Lung (tissue), 12 donors: ENCODE results near the gene DAB1. TPM values are rescaled to one million over a fixed set of nuclear protein-coding genes. Genes with fewer than 3 reads are reported as not detected.

Source experiments
- ATAC-seq: fragments of 200-7000 bp; cut with Tn5 transposase; one replicate; pipeline ENCODE4 v1.9.1; 2020; ENCODE audit warnings: moderate number of reproducible peaks; ENCODE audit not compliant: insufficient read depth, low FRiP score
- DNase-seq, 3 donors: peaks; one replicate each; pipeline ENCODE4 v3.0.0-alpha.2; 2013 to 2017
- H3K27ac ChIP-seq, 2 donors: one replicate each; pipeline ENCODE4 v1.5.1; 2013; ENCODE audit warnings: mild to moderate bottlenecking in 2 of 2, moderate library complexity in 2 of 2, control low read depth in 1 of 2, inconsistent platforms in 1 of 2, low read depth in 1 of 2, low read length in 1 of 2
- H3K27me3 ChIP-seq, 3 donors: one replicate each; pipeline ENCODE4 v1.5.1; 2013; ENCODE audit warnings: low read length in 2 of 3; ENCODE audit not compliant: control insufficient read depth in 3 of 3, insufficient read depth in 3 of 3
- H3K36me3 ChIP-seq, 4 donors: one replicate each; pipeline ENCODE4 v1.5.1; 2013; ENCODE audit warnings: low read length in 4 of 4, mild to moderate bottlenecking in 1 of 4, moderate library complexity in 1 of 4; ENCODE audit not compliant: control insufficient read depth in 4 of 4, insufficient read depth in 4 of 4
- H3K4me1 ChIP-seq, 5 donors: one replicate each; pipeline ENCODE4 v1.5.1; 2013; ENCODE audit warnings: low read length in 5 of 5, mild to moderate bottlenecking in 2 of 5, moderate library complexity in 1 of 5; ENCODE audit not compliant: control insufficient read depth in 5 of 5, insufficient read depth in 5 of 5
- H3K4me3 ChIP-seq: one replicate; pipeline ENCODE4 v1.5.1; 2013; ENCODE audit warnings: mild to moderate bottlenecking, control low read depth, moderate library complexity
- H3K9ac ChIP-seq, 2 donors: one replicate each; pipeline ENCODE4 v1.5.1; 2013; ENCODE audit warnings: low read length in 2 of 2, control low read depth in 1 of 2; ENCODE audit not compliant: insufficient read depth in 1 of 2
- H3K9me3 ChIP-seq, 4 donors: one replicate each; pipeline ENCODE4 v1.5.1; 2013; ENCODE audit warnings: low read length in 3 of 4, mild to moderate bottlenecking in 1 of 4, moderate library complexity in 1 of 4; ENCODE audit not compliant: control insufficient read depth in 4 of 4, insufficient read depth in 3 of 4
- CTCF ChIP-seq: IDR thresholded peaks from 2 replicates; pipeline ENCODE4 v1.5.1; 2012; ENCODE audit warnings: mild to moderate bottlenecking; ENCODE audit errors: control extremely low read depth, extremely low read depth
- WGBS, 2 donors: extraction: QIAGEN DNeasy Blood & Tissue Kit; methylation state at CpG; one replicate each; pipeline ENCODE4 v1.1.7; 2013; 5-methylcytosine and 5-hydroxymethylcytosine counted together
- polyA plus RNA-seq, 2 donors: library from polyadenylated mRNA; stranded (reverse); fragments of 200-250 nt; gene quantifications; one replicate each; pipeline ENCODE4 v1.2.1, GENCODE V29; 2013
- total RNA-seq, 2 donors: library from RNA; depleted of rRNA in 1 of 2; stranded (reverse); fragments of >200 nt in 1 of 2; gene quantifications; one replicate each; pipeline ENCODE4 v1.2.1, GENCODE V29; 2014 to 2021
- donor health status: control.
- donor health status: control.
- donor health status: Bipolar disorder and iron deficiency.
- donor health status: healthy.
- donor health status: DM: yes; HTN: yes; CAD: no.

The DAB1 gene
- total and polyA plus RNA-seq, 4 donors, result 0.06 to 0.77 (median 0.10) TPM

GRCh38 chr1:57138432-57139078 lies 285.3 kb downstream of the DAB1 start:
- ATAC-seq (no peak), DNase-seq (no peak)
- H3K9ac ChIP-seq, result no peak overlapping the region
- no peaks in the 10 kb centered on the region for H3K27me3 ChIP-seq
- TF ChIP-seq CTCF, result no peak
- no peaks in the 10 kb centered on the region for H3K9me3 ChIP-seq
- H3K36me3 ChIP-seq, result no peaks in the 10 kb centered on the region
- no peak overlapping the region for H3K4me3 ChIP-seq
- WGBS, 2 donors, result 88% methylated on average over 2 of the region's 2 CpGs
- H3K27ac ChIP-seq, result no peak overlapping the region
- peaks cover 0 to under 1% (median 0%) of the 10 kb centered on the region in 5 donors for H3K4me1 ChIP-seq

GRCh38 chr1:57137980-57138379 lies 285.9 kb downstream of the DAB1 start:
- ATAC-seq (no peak), DNase-seq (no peak)
- Histone ChIP-seq H3K9me3 (no peaks in the 10 kb centered on the region), H3K27me3 (no peaks in the 10 kb centered on the region), H3K4me3 (no peak overlapping the region), H3K36me3 (no peaks in the 10 kb centered on the region), H3K4me1 (peaks cover 0 to 5% (median 0%) of the 10 kb centered on the region in 5 donors), H3K9ac (no peak overlapping the region), H3K27ac (no peak overlapping the region)
- 70 to 73% methylated on average over 2 of the region's 2 CpGs for WGBS, 2 donors
- no peak for TF ChIP-seq CTCF

DNA sequence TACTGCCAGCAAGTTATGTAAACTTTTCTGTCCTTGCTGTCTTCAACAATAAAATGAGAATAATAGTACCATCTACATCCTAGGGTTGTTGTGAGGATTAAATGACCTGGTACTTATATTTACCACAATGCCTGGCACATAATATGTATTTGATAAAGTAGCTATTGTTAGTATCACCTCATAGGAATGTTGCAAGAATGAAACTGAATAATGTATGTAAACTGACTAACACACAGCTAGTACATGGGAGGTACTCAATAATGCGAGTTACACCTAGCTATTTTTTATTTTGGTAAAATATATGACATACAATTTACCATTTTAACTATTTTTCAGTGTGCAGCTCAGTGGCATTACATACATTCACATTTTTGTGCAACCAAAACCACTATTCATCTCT lies 289.1 kb downstream of the DAB1 start:
- no peak for TF ChIP-seq CTCF
- Histone ChIP-seq H3K4me1 (peaks cover 0 to 5% (median 0%) of the 10 kb centered on the region in 5 donors), H3K9me3 (no peaks in the 10 kb centered on the region), H3K36me3 (no peaks in the 10 kb centered on the region), H3K4me3 (no peak overlapping the region), H3K27me3 (no peaks in the 10 kb centered on the region), H3K9ac (no peak overlapping the region), H3K27ac (no peak overlapping the region)
- DNase-seq (no peak), ATAC-seq (no peak)
- WGBS, 2 donors, result 94 to 96% methylated on average over 1 of the region's 1 CpG

GRCh38 chr1:57133686-57134085 lies 290.2 kb downstream of the DAB1 start:
- Histone ChIP-seq H3K36me3 (no peaks in the 10 kb centered on the region), H3K9ac (no peak overlapping the region), H3K27me3 (no peaks in the 10 kb centered on the region), H3K9me3 (no peaks in the 10 kb centered on the region), H3K27ac (no peak overlapping the region), H3K4me3 (no peak overlapping the region), H3K4me1 (peaks cover 0 to 5% (median 0%) of the 10 kb centered on the region in 5 donors)
- DNase-seq, result no peak
- no peak for ATAC-seq
- TF ChIP-seq CTCF, result no peak
- 65 to 71% methylated on average over 1 of the region's 1 CpG for WGBS, 2 donors
